Natural killer cell treated with Interleukin-12 subunit alpha and Interleukin-12 subunit beta and Interleukin-15 and Interleukin-18, amount 100 ng/mL, for 72 hours (primary cell): ENCODE results near the gene SLC25A22. TPM values are rescaled to one million over a fixed set of nuclear protein-coding genes. Genes with fewer than 3 reads are reported as not detected.

Source experiments
- ATAC-seq, 2 donors: fragments of 150-1000 bp; cut with Tn5 transposase in 1 of 2; sonication (Bioruptor Pico), chemical (Tn5 transposase) in 1 of 2; 2 replicates each; pipeline ENCODE4 v1.10.0; 2021
- DNase-seq: peaks from one replicate; pipeline ENCODE4 v3.0.0; 2022; ENCODE audit warnings: low spot score
- H3K27ac Mint-ChIP-seq, 2 donors: 1 replicate in 1 of 2; 2 replicates in 1 of 2; pipeline ENCODE4 v1.8.0; 2022; ENCODE audit warnings: mixed read lengths in 2 of 2, mild to moderate bottlenecking in 1 of 2, moderate library complexity in 1 of 2
- H3K27me3 Mint-ChIP-seq, 2 donors: 1 replicate in 1 of 2; 2 replicates in 1 of 2; pipeline ENCODE4 v1.8.0; 2022; ENCODE audit warnings: mixed read lengths in 2 of 2
- H3K36me3 Mint-ChIP-seq: one replicate; pipeline ENCODE4 v1.8.0; 2022; ENCODE audit warnings: mixed read lengths
- H3K4me1 Mint-ChIP-seq, 2 donors: 1 replicate in 1 of 2; 2 replicates in 1 of 2; pipeline ENCODE4 v1.8.0; 2022; ENCODE audit warnings: low read depth in 2 of 2, mixed read lengths in 2 of 2, mild to moderate bottlenecking in 1 of 2
- H3K4me3 Mint-ChIP-seq: one replicate; pipeline ENCODE4 v1.8.0; 2022; ENCODE audit warnings: mixed read lengths
- H3K9me3 Mint-ChIP-seq: 2 replicates; pipeline ENCODE4 v1.8.0; 2022; ENCODE audit warnings: mixed read lengths
- total RNA-seq, 2 donors: library from RNA; stranded (reverse); gene quantifications; one replicate each; pipeline ENCODE4 v1.2.3, GENCODE V29; 2022

Gene SLC25A22
- total RNA-seq, result 100 to 1,000 TPM in 1 of 2 donors, 10 to 100 TPM in 1; 64.3 to 125 TPM

GRCh38 chr11:798093-798713, at the start of gene SLC25A22:
Gene SLC25A22, minus strand, starts transcription at chr11:798281. Its CDS starts 3,275 bp downstream, at chr11:795006.
- Mint-ChIP-seq H3K4me1 (peaks cover 7% of the 10 kb centered on the region in 2 donors), H3K27ac (peak within 1 kb of the TSS; percentile 82 to 93), H3K36me3 (no peaks in the 10 kb centered on the region), H3K4me3 (peak within 1 kb of the TSS; percentile 97), H3K27me3 (no peaks in the 10 kb centered on the region), H3K9me3 (no peaks in the 10 kb centered on the region)
- ATAC-seq (peak; percentile 78 to 84), DNase-seq (peak; percentile 88)

- Mint-ChIP-seq H3K27ac (no peak overlapping the region), H3K4me1 (peaks cover 6 to 9% of the 10 kb centered on the region in 2 donors), H3K27me3 (no peaks in the 10 kb centered on the region), H3K4me3 (no peak overlapping the region), H3K9me3 (no peaks in the 10 kb centered on the region), H3K36me3 (no peaks in the 10 kb centered on the region)
- DNase-seq (no peak), ATAC-seq (no peak)
Measured at GRCh38 chr11:847876-848275, 49.8 kb upstream of the SLC25A22 start.

- Mint-ChIP-seq H3K9me3 (no peaks in the 10 kb centered on the region), H3K4me3 (no peak overlapping the region), H3K27me3 (no peaks in the 10 kb centered on the region), H3K36me3 (no peaks in the 10 kb centered on the region), H3K27ac (no peak overlapping the region), H3K4me1 (peaks cover 6 to 9% of the 10 kb centered on the region in 2 donors)
- no peak for ATAC-seq
- DNase-seq, result no peak
Measured at GRCh38 chr11:846496-847098, 48.5 kb upstream of the SLC25A22 start.

GRCh38 chr11:845872-846495, 47.9 kb upstream of the SLC25A22 start:
- Mint-ChIP-seq H3K36me3 (no peaks in the 10 kb centered on the region), H3K4me3 (no peak overlapping the region), H3K27ac (no peak overlapping the region), H3K9me3 (no peaks in the 10 kb centered on the region), H3K27me3 (no peaks in the 10 kb centered on the region), H3K4me1 (peaks cover 10 to 14% of the 10 kb centered on the region in 2 donors)
- ATAC-seq, result no peak
- DNase-seq, result no peak

- no peaks in the 10 kb centered on the region for H3K27me3 Mint-ChIP-seq
- no peaks in the 10 kb centered on the region for H3K36me3 Mint-ChIP-seq
- no peak overlapping the region for H3K4me3 Mint-ChIP-seq
- no peak for DNase-seq
- no peak overlapping the region for H3K27ac Mint-ChIP-seq
- no peaks in the 10 kb centered on the region for H3K9me3 Mint-ChIP-seq
- peaks cover 17 to 22% of the 10 kb centered on the region in 2 donors for H3K4me1 Mint-ChIP-seq
- ATAC-seq, result no peak
Measured at GRCh38 chr11:844693-845644, 46.9 kb upstream of the SLC25A22 start.

GRCh38 chr11:843818-844692, 46.0 kb upstream of the SLC25A22 start:
- Mint-ChIP-seq H3K4me3 (peak overlapping the region; percentile 72), H3K9me3 (no peaks in the 10 kb centered on the region), H3K27ac (peak overlapping the region; percentile 18 to 33), H3K36me3 (no peaks in the 10 kb centered on the region), H3K4me1 (peaks cover 17 to 22% of the 10 kb centered on the region in 2 donors), H3K27me3 (no peaks in the 10 kb centered on the region)
- no peak for ATAC-seq
- DNase-seq, result no peak

- no peaks in the 10 kb centered on the region for H3K27me3 Mint-ChIP-seq
- H3K4me3 Mint-ChIP-seq, result peak overlapping the region; percentile 72
- DNase-seq, result no peak
- no peaks in the 10 kb centered on the region for H3K36me3 Mint-ChIP-seq
- peaks cover 17 to 25% of the 10 kb centered on the region in 2 donors for H3K4me1 Mint-ChIP-seq
- H3K9me3 Mint-ChIP-seq, result no peaks in the 10 kb centered on the region
- H3K27ac Mint-ChIP-seq, result peak overlapping the region; percentile 18 to 33
- ATAC-seq, result peak in 1 of 2 donors; percentile 0
Measured at GRCh38 chr11:843086-843734, 45.1 kb upstream of the SLC25A22 start.

GRCh38 chr11:842370-843002, 44.4 kb upstream of the SLC25A22 start, which contains the start of the genes POLR2L and TSPAN4:
Gene POLR2L, minus strand, starts transcription at chr11:842529. Its CDS starts 21 bp downstream, at chr11:842508.
Gene TSPAN4, plus strand, starts transcription at chr11:842852. Its CDS starts 7,453 bp downstream, at chr11:850305.
- peak within 1 kb of the TSS; percentile 84 for H3K4me3 Mint-ChIP-seq
- peaks cover 21 to 29% of the 10 kb centered on the region in 2 donors for H3K4me1 Mint-ChIP-seq
- no peaks in the 10 kb centered on the region for H3K9me3 Mint-ChIP-seq
- peak; percentile 94 for DNase-seq
- ATAC-seq, result peak; percentile 86 to 90
- H3K27ac Mint-ChIP-seq, result peak within 1 kb of the TSS; percentile 59 to 66
- H3K36me3 Mint-ChIP-seq, result no peaks in the 10 kb centered on the region
- no peaks in the 10 kb centered on the region for H3K27me3 Mint-ChIP-seq

- H3K4me1 Mint-ChIP-seq, result peaks cover 24 to 31% of the 10 kb centered on the region in 2 donors
- ATAC-seq (peak; percentile 39 to 62), DNase-seq (no peak)
- H3K27me3 Mint-ChIP-seq, result no peaks in the 10 kb centered on the region
- no peaks in the 10 kb centered on the region for H3K9me3 Mint-ChIP-seq
- H3K36me3 Mint-ChIP-seq, result no peaks in the 10 kb centered on the region
- H3K27ac Mint-ChIP-seq, result peak overlapping the region; percentile 59 to 66
- H3K4me3 Mint-ChIP-seq, result peak overlapping the region; percentile 84
Measured at GRCh38 chr11:841981-842369, 43.9 kb upstream of the SLC25A22 start.

GRCh38 chr11:839875-840617, 42.0 kb upstream of the SLC25A22 start:
- no peak for ATAC-seq

GRCh38 chr11:839280-839623, 41.2 kb upstream of the SLC25A22 start:
- Mint-ChIP-seq H3K27ac (no peak overlapping the region), H3K36me3 (no peaks in the 10 kb centered on the region), H3K4me1 (peaks cover 24 to 34% of the 10 kb centered on the region in 2 donors), H3K27me3 (no peaks in the 10 kb centered on the region), H3K9me3 (no peaks in the 10 kb centered on the region), H3K4me3 (peak overlapping the region; percentile 30)
- ATAC-seq, result no peak
- DNase-seq, result no peak

More at GRCh38 chr11:839875-840617, 42.0 kb upstream of the SLC25A22 start:
- H3K27me3 Mint-ChIP-seq, result no peaks in the 10 kb centered on the region
- H3K4me1 Mint-ChIP-seq, result peaks cover 24 to 34% of the 10 kb centered on the region in 2 donors
- peak overlapping the region; percentile 84 for H3K4me3 Mint-ChIP-seq
- no peaks in the 10 kb centered on the region for H3K9me3 Mint-ChIP-seq
- no peak for DNase-seq
- H3K36me3 Mint-ChIP-seq, result no peaks in the 10 kb centered on the region
- H3K27ac Mint-ChIP-seq, result peak overlapping the region in 1 of 2 donors; percentile 61
